SK-N-SH (cell line): ENCODE data around the gene EBF3.

Experiments used
- CTCF ChIP-seq: fragments of 200-600 bp; sonication (generic); IDR thresholded peaks from 2 replicates; pipeline ENCODE4 v1.6.1; 2017; ENCODE audit warnings: antibody characterized with exemption, mild to moderate bottlenecking, moderate library complexity
- POLR2AphosphoS5 ChIP-seq: IDR thresholded peaks from 2 replicates; pipeline ENCODE4 v1.6.1; 2012; ENCODE audit warnings: low read depth, low read length

DNA sequence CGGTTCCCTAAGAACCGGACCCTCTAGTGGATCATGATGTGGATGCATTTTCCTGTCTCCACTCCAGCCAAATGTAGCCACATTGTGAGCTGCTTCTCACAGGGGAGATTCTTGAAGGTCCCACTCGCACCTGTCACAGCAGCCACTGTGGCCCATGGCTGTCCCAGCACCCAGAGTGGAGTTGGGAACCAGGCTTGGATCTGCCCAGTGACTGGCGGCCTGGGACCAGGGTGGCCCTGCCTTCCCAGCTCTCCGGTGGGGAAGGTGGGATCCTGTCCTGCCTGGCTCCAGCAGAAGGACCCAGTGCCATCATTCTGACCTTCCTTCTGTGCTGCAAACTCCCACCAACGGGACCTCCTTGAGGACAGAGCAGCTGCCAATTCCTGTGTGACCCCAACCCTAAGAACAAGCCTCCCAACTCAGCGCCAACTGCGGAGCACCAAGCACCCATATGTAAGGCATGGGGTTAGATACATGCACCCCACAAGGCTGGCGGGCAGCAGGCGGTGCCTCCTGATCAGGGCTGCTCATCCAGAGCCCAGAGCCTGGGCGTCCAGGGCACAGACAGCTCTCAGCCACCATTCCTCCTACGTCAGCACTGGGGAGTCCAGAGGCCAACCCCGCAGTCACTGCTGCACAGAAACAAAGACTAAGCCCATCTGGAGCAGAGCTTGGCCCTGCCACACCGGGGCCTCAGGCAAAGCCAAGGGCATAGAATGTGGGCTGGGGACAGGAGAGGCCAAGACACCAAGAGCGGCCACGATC lies 28.8 kb downstream of the EBF3 start:
- TF ChIP-seq POLR2AphosphoS5 (no peak), CTCF (no peak)
